ENCODE data around the gene TAT. TPM values are rescaled to one million over a fixed set of nuclear protein-coding genes. Genes with fewer than 3 reads are reported as not detected.

The TAT gene
- total RNA-seq, 1 experiment from 2014 or later: 0.68 TPM

DNA sequence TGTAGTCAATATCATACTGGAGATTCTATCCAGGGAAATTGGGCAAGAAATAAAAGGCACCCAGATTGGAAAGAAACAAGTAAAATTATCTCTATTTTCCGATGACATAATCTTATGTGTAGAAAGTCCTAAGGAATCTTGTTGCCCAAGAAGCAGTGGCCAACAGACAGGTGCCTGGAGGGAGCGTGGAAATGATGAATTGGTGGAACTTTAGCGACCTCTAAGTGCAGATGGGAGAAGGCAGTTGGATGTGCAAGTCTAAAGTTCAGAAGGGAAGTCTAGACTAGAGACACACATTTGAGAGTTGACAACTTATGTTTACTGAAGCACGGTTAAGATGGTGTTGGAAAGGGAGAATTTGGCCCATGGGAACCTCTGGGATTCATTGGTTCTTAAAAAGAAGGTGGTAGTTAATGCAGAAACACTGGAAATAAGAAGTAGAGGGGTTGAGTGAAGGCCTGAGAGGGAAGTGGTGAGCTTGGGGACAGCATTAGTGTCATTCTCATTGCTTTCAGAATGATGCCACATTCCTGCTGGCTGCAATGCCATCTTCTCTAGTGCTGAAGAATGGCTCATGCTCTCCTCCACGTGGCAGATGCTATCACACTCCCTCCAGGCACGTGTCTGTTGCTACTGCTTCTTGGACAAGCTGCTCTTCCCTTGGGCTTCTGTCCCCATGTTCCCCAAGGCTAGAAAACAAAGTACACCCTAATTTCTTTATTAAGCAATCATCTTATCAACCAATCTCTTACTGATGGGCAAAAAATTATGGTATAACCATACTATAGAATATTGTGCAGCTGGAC lies 24.0 kb downstream of the TAT start:
- Mint-ChIP-seq H3K36me3 (no peaks in the 10 kb centered on the region), H3K4me3 (no peak overlapping the region), H3K9me3 (no peaks in the 10 kb centered on the region), H3K27ac (no peak overlapping the region), H3K27me3 (ENCODE audit: low read depth) (peaks cover 53% of the 10 kb centered on the region), H3K4me1 (no peaks in the 10 kb centered on the region)
- POLR2A ChIA-PET: no interaction called here
- TF ChIP-seq, protein P1, sequence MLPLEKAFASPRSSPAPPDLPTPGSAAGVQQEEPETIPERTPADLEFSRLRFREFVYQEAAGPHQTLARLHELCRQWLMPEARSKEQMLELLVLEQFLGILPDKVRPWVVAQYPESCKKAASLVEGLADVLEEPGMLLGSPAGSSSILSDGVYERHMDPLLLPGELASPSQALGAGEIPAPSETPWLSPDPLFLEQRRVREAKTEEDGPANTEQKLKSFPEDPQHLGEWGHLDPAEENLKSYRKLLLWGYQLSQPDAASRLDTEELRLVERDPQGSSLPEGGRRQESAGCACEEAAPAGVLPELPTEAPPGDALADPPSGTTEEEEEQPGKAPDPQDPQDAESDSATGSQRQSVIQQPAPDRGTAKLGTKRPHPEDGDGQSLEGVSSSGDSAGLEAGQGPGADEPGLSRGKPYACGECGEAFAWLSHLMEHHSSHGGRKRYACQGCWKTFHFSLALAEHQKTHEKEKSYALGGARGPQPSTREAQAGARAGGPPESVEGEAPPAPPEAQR (CRISPR knock-in tag; IDR thresholded peaks at IDR 0.05): no peak
- TF ChIP-seq MYBL2 (CRISPR knock-in tag; IDR thresholded peaks at IDR 0.05): no peak
- TF ChIP-seq ZNF317 (CRISPR knock-in tag; IDR thresholded peaks at IDR 0.05; ENCODE audit: borderline replicate concordance, low read depth): no peak
- TF ChIP-seq TCF7 (CRISPR knock-in tag; IDR thresholded peaks at IDR 0.05; ENCODE audit: low read depth): no peak
- TF ChIP-seq, protein P2, sequence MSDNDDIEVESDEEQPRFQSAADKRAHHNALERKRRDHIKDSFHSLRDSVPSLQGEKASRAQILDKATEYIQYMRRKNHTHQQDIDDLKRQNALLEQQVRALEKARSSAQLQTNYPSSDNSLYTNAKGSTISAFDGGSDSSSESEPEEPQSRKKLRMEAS (CRISPR knock-in tag; IDR thresholded peaks at IDR 0.05): no peak
- TF ChIP-seq, protein P3, sequence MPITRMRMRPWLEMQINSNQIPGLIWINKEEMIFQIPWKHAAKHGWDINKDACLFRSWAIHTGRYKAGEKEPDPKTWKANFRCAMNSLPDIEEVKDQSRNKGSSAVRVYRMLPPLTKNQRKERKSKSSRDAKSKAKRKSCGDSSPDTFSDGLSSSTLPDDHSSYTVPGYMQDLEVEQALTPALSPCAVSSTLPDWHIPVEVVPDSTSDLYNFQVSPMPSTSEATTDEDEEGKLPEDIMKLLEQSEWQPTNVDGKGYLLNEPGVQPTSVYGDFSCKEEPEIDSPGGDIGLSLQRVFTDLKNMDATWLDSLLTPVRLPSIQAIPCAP (CRISPR knock-in tag; IDR thresholded peaks at IDR 0.05): no peak
- no peak for TF ChIP-seq FOXJ3 (CRISPR knock-in tag; IDR thresholded peaks at IDR 0.05; ENCODE audit: borderline replicate concordance)
- TF ChIP-seq NR2C2 (CRISPR knock-in tag; IDR thresholded peaks at IDR 0.05): no peak
- ATAC-seq (peak; percentile 51), DNase-seq (ENCODE audit: low spot score) (no peak)
- CTCF ChIA-PET: interaction anchor here (0.9 to 1.7 kb wide), 7 partner anchors 10 to 58 kb away, joined by 3 to 11 read pairs (median 5); partner anchors contain the start of gene CHST4

DNA sequence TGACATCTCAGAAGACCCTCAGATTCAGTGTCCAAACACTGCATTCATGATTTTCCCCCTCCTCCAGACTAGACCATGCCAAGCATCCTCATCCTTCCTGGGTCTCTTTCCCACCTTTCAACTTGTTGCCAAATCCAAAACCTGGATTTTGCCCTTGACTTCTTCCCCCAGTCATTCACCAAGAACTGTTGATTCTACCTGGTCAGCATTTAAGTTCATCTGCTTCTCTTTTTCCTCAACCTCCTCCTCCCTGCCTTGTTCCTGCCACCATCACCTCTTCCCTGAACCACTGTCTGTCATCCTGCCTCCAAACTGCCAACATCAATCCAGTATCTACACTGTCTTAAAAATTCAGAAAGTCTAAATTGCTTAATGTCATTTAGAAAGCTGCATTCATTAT lies 29.7 kb downstream of the TAT start:
- H3K27me3 Mint-ChIP-seq (ENCODE audit: low read depth): peaks cover 19% of the 10 kb centered on the region
- H3K9me3 Mint-ChIP-seq: no peaks in the 10 kb centered on the region
- DNase-seq (ENCODE audit: low spot score) (no peak), ATAC-seq (no peak)
- ChIA-PET POLR2A (no interaction called here), CTCF (interaction anchor here (1.4 kb wide), 1 partner anchor 64 kb away, joined by 4 read pairs; no protein-coding TSS in a partner anchor)
- H3K4me3 Mint-ChIP-seq: no peak overlapping the region
- H3K27ac Mint-ChIP-seq: no peak overlapping the region
- peaks cover 2% of the 10 kb centered on the region; the same call in 1 of the 2 replicates for H3K4me1 Mint-ChIP-seq
- no peaks in the 10 kb centered on the region for H3K36me3 Mint-ChIP-seq
- no peak for TF ChIP-seq ELF4 (CRISPR knock-in tag; IDR thresholded peaks at IDR 0.05; ENCODE audit: low read depth)
- TF ChIP-seq PRRX2 (CRISPR knock-in tag; IDR thresholded peaks at IDR 0.05): no peak
- no peak for TF ChIP-seq NR2C2 (CRISPR knock-in tag; IDR thresholded peaks at IDR 0.05)
- TF ChIP-seq ESRRA (CRISPR knock-in tag; IDR thresholded peaks at IDR 0.05; ENCODE audit: borderline replicate concordance): no peak
- TF ChIP-seq, protein P4, sequence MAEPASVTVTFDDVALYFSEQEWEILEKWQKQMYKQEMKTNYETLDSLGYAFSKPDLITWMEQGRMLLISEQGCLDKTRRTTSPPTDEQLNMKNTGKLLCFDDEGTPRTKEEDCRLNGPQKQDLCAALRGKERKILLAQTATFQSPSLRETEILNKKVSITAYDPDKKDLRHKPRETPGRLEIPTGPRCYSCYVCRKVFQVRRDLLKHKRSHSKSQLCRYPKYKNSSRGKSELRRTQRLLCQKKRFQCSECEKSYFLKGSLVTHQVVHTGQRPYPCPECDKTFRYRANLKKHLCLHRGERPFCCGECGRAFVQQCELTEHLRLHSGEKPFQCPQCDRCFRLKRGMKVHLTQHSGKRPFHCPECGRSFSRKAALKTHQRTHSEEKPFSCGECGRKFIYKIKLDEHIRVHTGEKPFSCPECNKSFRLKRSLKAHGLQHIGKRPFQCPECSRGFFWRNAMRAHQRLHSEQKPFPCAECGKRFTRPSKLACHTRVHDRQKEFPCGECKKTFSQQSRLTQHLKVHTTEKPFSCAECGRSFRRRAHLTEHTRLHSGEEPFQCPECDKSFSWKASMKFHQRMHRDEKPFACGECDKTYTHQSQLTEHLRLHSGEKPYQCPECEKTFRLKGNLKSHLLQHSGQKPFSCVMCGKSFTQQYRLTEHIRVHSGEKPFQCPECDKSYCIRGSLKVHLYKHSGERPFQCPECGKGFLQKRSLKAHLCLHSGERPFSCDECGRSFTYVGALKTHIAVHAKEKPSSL (CRISPR knock-in tag; conservative IDR thresholded peaks at IDR 0.05): no peak
- no peak for TF ChIP-seq EMX1 (CRISPR knock-in tag; IDR thresholded peaks at IDR 0.05)
- TF ChIP-seq, protein P5, sequence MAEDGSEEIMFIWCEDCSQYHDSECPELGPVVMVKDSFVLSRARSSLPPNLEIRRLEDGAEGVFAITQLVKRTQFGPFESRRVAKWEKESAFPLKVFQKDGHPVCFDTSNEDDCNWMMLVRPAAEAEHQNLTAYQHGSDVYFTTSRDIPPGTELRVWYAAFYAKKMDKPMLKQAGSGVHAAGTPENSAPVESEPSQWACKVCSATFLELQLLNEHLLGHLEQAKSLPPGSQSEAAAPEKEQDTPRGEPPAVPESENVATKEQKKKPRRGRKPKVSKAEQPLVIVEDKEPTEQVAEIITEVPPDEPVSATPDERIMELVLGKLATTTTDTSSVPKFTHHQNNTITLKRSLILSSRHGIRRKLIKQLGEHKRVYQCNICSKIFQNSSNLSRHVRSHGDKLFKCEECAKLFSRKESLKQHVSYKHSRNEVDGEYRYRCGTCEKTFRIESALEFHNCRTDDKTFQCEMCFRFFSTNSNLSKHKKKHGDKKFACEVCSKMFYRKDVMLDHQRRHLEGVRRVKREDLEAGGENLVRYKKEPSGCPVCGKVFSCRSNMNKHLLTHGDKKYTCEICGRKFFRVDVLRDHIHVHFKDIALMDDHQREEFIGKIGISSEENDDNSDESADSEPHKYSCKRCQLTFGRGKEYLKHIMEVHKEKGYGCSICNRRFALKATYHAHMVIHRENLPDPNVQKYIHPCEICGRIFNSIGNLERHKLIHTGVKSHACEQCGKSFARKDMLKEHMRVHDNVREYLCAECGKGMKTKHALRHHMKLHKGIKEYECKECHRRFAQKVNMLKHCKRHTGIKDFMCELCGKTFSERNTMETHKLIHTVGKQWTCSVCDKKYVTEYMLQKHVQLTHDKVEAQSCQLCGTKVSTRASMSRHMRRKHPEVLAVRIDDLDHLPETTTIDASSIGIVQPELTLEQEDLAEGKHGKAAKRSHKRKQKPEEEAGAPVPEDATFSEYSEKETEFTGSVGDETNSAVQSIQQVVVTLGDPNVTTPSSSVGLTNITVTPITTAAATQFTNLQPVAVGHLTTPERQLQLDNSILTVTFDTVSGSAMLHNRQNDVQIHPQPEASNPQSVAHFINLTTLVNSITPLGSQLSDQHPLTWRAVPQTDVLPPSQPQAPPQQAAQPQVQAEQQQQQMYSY (CRISPR knock-in tag; IDR thresholded peaks at IDR 0.05): no peak
- TF ChIP-seq RELA (CRISPR knock-in tag; IDR thresholded peaks at IDR 0.05; ENCODE audit: borderline replicate concordance): no peak
- TF ChIP-seq, protein P6, sequence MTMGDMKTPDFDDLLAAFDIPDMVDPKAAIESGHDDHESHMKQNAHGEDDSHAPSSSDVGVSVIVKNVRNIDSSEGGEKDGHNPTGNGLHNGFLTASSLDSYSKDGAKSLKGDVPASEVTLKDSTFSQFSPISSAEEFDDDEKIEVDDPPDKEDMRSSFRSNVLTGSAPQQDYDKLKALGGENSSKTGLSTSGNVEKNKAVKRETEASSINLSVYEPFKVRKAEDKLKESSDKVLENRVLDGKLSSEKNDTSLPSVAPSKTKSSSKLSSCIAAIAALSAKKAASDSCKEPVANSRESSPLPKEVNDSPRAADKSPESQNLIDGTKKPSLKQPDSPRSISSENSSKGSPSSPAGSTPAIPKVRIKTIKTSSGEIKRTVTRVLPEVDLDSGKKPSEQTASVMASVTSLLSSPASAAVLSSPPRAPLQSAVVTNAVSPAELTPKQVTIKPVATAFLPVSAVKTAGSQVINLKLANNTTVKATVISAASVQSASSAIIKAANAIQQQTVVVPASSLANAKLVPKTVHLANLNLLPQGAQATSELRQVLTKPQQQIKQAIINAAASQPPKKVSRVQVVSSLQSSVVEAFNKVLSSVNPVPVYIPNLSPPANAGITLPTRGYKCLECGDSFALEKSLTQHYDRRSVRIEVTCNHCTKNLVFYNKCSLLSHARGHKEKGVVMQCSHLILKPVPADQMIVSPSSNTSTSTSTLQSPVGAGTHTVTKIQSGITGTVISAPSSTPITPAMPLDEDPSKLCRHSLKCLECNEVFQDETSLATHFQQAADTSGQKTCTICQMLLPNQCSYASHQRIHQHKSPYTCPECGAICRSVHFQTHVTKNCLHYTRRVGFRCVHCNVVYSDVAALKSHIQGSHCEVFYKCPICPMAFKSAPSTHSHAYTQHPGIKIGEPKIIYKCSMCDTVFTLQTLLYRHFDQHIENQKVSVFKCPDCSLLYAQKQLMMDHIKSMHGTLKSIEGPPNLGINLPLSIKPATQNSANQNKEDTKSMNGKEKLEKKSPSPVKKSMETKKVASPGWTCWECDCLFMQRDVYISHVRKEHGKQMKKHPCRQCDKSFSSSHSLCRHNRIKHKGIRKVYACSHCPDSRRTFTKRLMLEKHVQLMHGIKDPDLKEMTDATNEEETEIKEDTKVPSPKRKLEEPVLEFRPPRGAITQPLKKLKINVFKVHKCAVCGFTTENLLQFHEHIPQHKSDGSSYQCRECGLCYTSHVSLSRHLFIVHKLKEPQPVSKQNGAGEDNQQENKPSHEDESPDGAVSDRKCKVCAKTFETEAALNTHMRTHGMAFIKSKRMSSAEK (CRISPR knock-in tag; IDR thresholded peaks at IDR 0.05; ENCODE audit: borderline replicate concordance): no peak
- TF ChIP-seq JUN (CRISPR knock-in tag; IDR thresholded peaks at IDR 0.05): no peak
- TF ChIP-seq, protein P7, sequence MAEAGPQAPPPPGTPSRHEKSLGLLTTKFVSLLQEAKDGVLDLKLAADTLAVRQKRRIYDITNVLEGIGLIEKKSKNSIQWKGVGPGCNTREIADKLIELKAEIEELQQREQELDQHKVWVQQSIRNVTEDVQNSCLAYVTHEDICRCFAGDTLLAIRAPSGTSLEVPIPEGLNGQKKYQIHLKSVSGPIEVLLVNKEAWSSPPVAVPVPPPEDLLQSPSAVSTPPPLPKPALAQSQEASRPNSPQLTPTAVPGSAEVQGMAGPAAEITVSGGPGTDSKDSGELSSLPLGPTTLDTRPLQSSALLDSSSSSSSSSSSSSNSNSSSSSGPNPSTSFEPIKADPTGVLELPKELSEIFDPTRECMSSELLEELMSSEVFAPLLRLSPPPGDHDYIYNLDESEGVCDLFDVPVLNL (CRISPR knock-in tag; IDR thresholded peaks at IDR 0.05; ENCODE audit: borderline replicate concordance, low read depth): no peak
